ENCODE measurements around the gene MRPL58. TPM values are rescaled to one million over a fixed set of nuclear protein-coding genes. Genes with fewer than 3 reads are reported as not detected.
A peak's percentile ranks its signal among the peaks of the same experiment; 100 is the strongest.

The MRPL58 gene
- polyA plus RNA-seq, 1 experiment: 53.7 TPM

- no peak for TF ChIP-seq CTCF (IDR thresholded peaks at IDR 0.05; ENCODE audit: low read depth, low read length)
- Histone ChIP-seq H3K9me3 (ENCODE audit: control insufficient read depth, insufficient read depth, low read length) (no peaks in the 10 kb centered on the region), H3K27ac (ENCODE audit: low read depth, low read length) (no peak overlapping the region), H3K27me3 (ENCODE audit: control insufficient read depth, insufficient read depth, low read length) (no peaks in the 10 kb centered on the region), H3K4me3 (ENCODE audit: low read depth, low read length) (no peak overlapping the region)
- POLR2A ChIA-PET: no interaction called here
- no peak for DNase-seq (ENCODE audit: low read depth, low spot score)
- CTCF ChIA-PET: interaction anchor here (1.2 kb wide), 1 partner anchor 18 kb away, joined by 3 read pairs; no protein-coding TSS in a partner anchor
These were observed 5.8 kb upstream of the MRPL58 start for GRCh38 chr17:75006653-75007052.

- Histone ChIP-seq H3K9me3 (ENCODE audit: control insufficient read depth, insufficient read depth, low read length) (no peaks in the 10 kb centered on the region), H3K27me3 (ENCODE audit: control insufficient read depth, insufficient read depth, low read length) (no peaks in the 10 kb centered on the region), H3K27ac (ENCODE audit: low read depth, low read length) (no peak overlapping the region), H3K4me3 (ENCODE audit: low read depth, low read length) (no peak overlapping the region)
- no peak for TF ChIP-seq CTCF (IDR thresholded peaks at IDR 0.05; ENCODE audit: low read depth, low read length)
- DNase-seq (ENCODE audit: low read depth, low spot score): no peak
- ChIA-PET POLR2A (no interaction called here), CTCF (interaction anchor here (1.3 to 1.6 kb wide), 2 partner anchors 20 to 46 kb away, joined by 3 read pairs; no protein-coding TSS in a partner anchor)
These were observed 4.1 kb upstream of the MRPL58 start for GRCh38 chr17:75008373-75008772.

GRCh38 chr17:75009139-75009724, 3.2 kb upstream of the MRPL58 start:
- H3K27me3 ChIP-seq (ENCODE audit: control insufficient read depth, insufficient read depth, low read length): no peaks in the 10 kb centered on the region
- H3K27ac ChIP-seq (ENCODE audit: low read depth, low read length): no peak overlapping the region
- no peak overlapping the region for H3K4me3 ChIP-seq (ENCODE audit: low read depth, low read length)
- CTCF ChIA-PET: interaction anchor here (0.9 to 1.6 kb wide), 2 partner anchors 21 to 51 kb away, joined by 3 read pairs; no protein-coding TSS in a partner anchor
- no peak for DNase-seq (ENCODE audit: low read depth, low spot score)
- no peak for TF ChIP-seq CTCF (IDR thresholded peaks at IDR 0.05; ENCODE audit: low read depth, low read length)
- POLR2A ChIA-PET: no interaction called here
- H3K9me3 ChIP-seq (ENCODE audit: control insufficient read depth, insufficient read depth, low read length): no peaks in the 10 kb centered on the region

GRCh38 chr17:75010683-75011400, 1.6 kb upstream of the MRPL58 start:
- ChIA-PET POLR2A (interaction anchor here (3.0 kb wide), 1 partner anchor 22 kb away, joined by 30 read pairs; no protein-coding TSS in a partner anchor), CTCF (interaction anchor here (0.5 to 3.3 kb wide), 9 partner anchors 13 to 103 kb away, joined by 3 to 62 read pairs (median 8); partner anchors contain the start of gene CDR2L)
- Histone ChIP-seq H3K9me3 (ENCODE audit: control insufficient read depth, insufficient read depth, low read length) (no peaks in the 10 kb centered on the region), H3K4me3 (ENCODE audit: low read depth, low read length) (no peak overlapping the region), H3K27ac (ENCODE audit: low read depth, low read length) (peak overlapping the region; percentile 21), H3K27me3 (ENCODE audit: control insufficient read depth, insufficient read depth, low read length) (no peaks in the 10 kb centered on the region)
- TF ChIP-seq CTCF (IDR thresholded peaks at IDR 0.05; ENCODE audit: low read depth, low read length): no peak
- no peak for DNase-seq (ENCODE audit: low read depth, low spot score)

Measured in AG04450 (cell line).